MM.1S (cell line): Measurements from ENCODE around the gene GCG.

Source experiments
- DNase-seq: peaks from one replicate; pipeline ENCODE4 v3.0.0-alpha.2; 2015
- H2AFZ ChIP-seq: fragments of 300-600 bp; sonication (generic); 2 replicates; pipeline ENCODE4 v1.6.0; 2016; ENCODE audit warnings: antibody characterized with exemption, low read length
- H3F3A ChIP-seq: fragments of 300-600 bp; sonication (generic); 2 replicates; pipeline ENCODE4 v1.6.1; 2016; ENCODE audit warnings: mild to moderate bottlenecking, antibody characterized with exemption, low read length, moderate library complexity, mixed read lengths; ENCODE audit not compliant: insufficient read depth
- H3K27ac ChIP-seq: fragments of 300-600 bp; sonication (generic); 2 replicates; pipeline ENCODE4 v1.5.1; 2016; ENCODE audit warnings: mild to moderate bottlenecking, low read length
- H3K27me3 ChIP-seq: fragments of 300-600 bp; sonication (generic); replicated peaks from 2 replicates; pipeline ENCODE4 v1.6.0; 2016; ENCODE audit warnings: low read length; ENCODE audit not compliant: insufficient read depth
- H3K36me3 ChIP-seq: fragments of 300-600 bp; sonication (generic); replicated peaks from 2 replicates; pipeline ENCODE4 v1.6.1; 2016; ENCODE audit warnings: mild to moderate bottlenecking, low read length, mixed read lengths; ENCODE audit not compliant: insufficient read depth
- H3K4me1 ChIP-seq: fragments of 300-600 bp; sonication (generic); 2 replicates; pipeline ENCODE4 v1.6.1; 2016; ENCODE audit warnings: low read length, mixed read lengths
- H3K4me2 ChIP-seq: fragments of 300-600 bp; sonication (generic); 2 replicates; pipeline ENCODE4 v1.6.0; 2016; ENCODE audit warnings: low read depth, low read length
- H3K4me3 ChIP-seq: fragments of 300-600 bp; sonication (generic); 2 replicates; pipeline ENCODE4 v1.5.1; 2016; ENCODE audit warnings: low read length, mixed read lengths
- H3K79me2 ChIP-seq: fragments of 300-600 bp; sonication (generic); 2 replicates; pipeline ENCODE4 v1.6.1; 2016; ENCODE audit warnings: mixed run types, low read length, mixed read lengths
- H3K9ac ChIP-seq: fragments of 300-600 bp; sonication (generic); 2 replicates; pipeline ENCODE4 v1.6.1; 2016; ENCODE audit warnings: low read length, mixed read lengths
- H3K9me2 ChIP-seq: fragments of 300-600 bp; sonication (generic); replicated peaks from 2 replicates; pipeline ENCODE4 v1.6.1; 2016; ENCODE audit warnings: mild to moderate bottlenecking, low read length, mixed read lengths; ENCODE audit not compliant: insufficient read depth
- H3K9me3 ChIP-seq: fragments of 300-600 bp; sonication (generic); replicated peaks from 2 replicates; pipeline ENCODE4 v1.6.1; 2016; ENCODE audit warnings: mild to moderate bottlenecking, low read length, mixed read lengths; ENCODE audit not compliant: insufficient read depth
- H4K20me1 ChIP-seq: fragments of 300-600 bp; sonication (generic); 2 replicates; pipeline ENCODE4 v1.6.1; 2016; ENCODE audit warnings: mild to moderate bottlenecking, low read length, moderate library complexity, mixed read lengths; ENCODE audit not compliant: insufficient read depth
- CTCF ChIP-seq: fragments of 300-600 bp; sonication (generic); IDR thresholded peaks from 2 replicates; pipeline ENCODE4 v1.5.1; 2016; ENCODE audit warnings: antibody characterized with exemption, low read length, mixed read lengths
- EZH2 ChIP-seq: fragments of 300-600 bp; sonication (generic); optimal IDR thresholded peaks from 2 replicates; pipeline ENCODE3; 2017; ENCODE audit warnings: low read depth, mild to moderate bottlenecking, antibody characterized with exemption, low read length, mixed read lengths
- EZH2phosphoT487 ChIP-seq: fragments of 300-600 bp; sonication (generic); IDR thresholded peaks from 2 replicates; pipeline ENCODE4 v1.6.1; 2018; ENCODE audit warnings: antibody characterized with exemption, low read length

Gene GCG

DNA sequence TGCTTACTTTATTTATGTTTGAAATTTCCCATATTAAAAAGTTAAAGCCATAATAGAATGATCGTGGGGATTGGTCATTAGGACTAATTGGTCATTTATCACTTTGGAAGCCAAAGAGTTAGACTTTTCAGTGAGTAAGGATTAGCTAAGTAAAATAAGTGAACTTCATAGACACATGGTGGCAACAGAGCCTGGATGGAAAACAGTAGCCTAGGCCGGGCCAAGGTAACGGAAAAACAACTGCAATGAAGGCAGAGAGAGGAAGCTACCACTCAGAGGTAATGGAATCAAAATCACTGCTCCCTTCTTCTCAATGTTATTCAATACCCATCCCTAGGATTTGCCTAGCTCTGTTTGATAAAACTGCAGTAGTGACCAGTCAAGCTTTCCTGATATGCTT lies 4.1 kb upstream of the GCG start:
- Histone ChIP-seq H3K27ac (no peak overlapping the region), H2AFZ (no peak overlapping the region), H3K4me2 (no peak overlapping the region), H4K20me1 (no peaks in the 10 kb centered on the region), H3K4me1 (no peaks in the 10 kb centered on the region), H3K79me2 (no peaks in the 10 kb centered on the region), H3K9me2 (no peaks in the 10 kb centered on the region), H3K9me3 (no peaks in the 10 kb centered on the region), H3F3A (no peaks in the 10 kb centered on the region), H3K4me3 (no peak overlapping the region), H3K9ac (no peak overlapping the region), H3K36me3 (no peaks in the 10 kb centered on the region), H3K27me3 (no peaks in the 10 kb centered on the region)
- no peak for DNase-seq
- no peak for TF ChIP-seq CTCF
- TF ChIP-seq EZH2phosphoT487: no peak
- TF ChIP-seq EZH2: no peak

- H3K4me1 ChIP-seq: no peaks in the 10 kb centered on the region
- DNase-seq: no peak
- no peak overlapping the region for H3K9ac ChIP-seq
- no peaks in the 10 kb centered on the region for H3K36me3 ChIP-seq
- TF ChIP-seq CTCF (peak; percentile 20; the same call in 1 of the 2 replicates), EZH2phosphoT487 (no peak)
- H3F3A ChIP-seq: no peaks in the 10 kb centered on the region
- H4K20me1 ChIP-seq: no peaks in the 10 kb centered on the region
- H3K79me2 ChIP-seq: no peaks in the 10 kb centered on the region
- H3K27me3 ChIP-seq: no peaks in the 10 kb centered on the region
- no peak overlapping the region for H3K4me3 ChIP-seq
- H3K4me2 ChIP-seq: no peak overlapping the region
- H2AFZ ChIP-seq: no peak overlapping the region
- H3K9me3 ChIP-seq: no peaks in the 10 kb centered on the region
- no peak overlapping the region for H3K27ac ChIP-seq
- no peaks in the 10 kb centered on the region for H3K9me2 ChIP-seq
Observed at GRCh38 chr2:162155093-162155492, 3.0 kb upstream of the GCG start.

DNA sequence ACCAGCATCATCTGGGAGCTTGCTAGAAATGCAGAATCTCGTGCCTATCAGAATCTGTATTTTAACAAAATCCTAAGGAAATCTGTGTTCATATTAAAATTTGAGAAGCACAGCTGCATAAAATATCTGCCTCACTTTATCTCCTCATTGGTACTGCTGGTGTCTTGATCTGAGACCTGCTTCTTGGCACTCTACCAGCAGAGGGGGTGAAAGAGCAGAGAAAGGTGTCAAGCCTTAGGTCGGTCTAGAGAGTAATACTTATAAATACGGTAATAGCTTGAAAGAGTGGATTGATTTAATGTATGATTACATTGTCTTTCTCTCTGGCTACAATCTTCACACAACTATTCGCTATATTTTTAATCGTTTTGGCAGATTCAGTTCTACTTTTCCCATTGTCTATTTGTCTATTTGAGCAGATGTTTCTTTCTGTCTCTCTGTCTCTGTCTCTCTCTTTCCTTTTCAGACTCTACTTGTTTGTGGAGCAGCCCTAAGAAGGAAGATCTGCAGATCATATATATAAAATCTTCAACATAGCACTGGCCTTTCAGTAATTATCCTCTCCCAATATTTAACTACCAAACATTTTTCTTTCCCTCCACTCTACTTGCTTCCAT lies 1.7 kb upstream of the GCG start:
- Histone ChIP-seq H2AFZ (no peak overlapping the region; the same call in 1 of the 2 replicates), H3K79me2 (no peaks in the 10 kb centered on the region), H3K27me3 (no peaks in the 10 kb centered on the region), H3K36me3 (no peaks in the 10 kb centered on the region), H3F3A (no peaks in the 10 kb centered on the region), H3K9me3 (no peaks in the 10 kb centered on the region), H4K20me1 (no peaks in the 10 kb centered on the region), H3K4me3 (no peak overlapping the region), H3K4me1 (no peaks in the 10 kb centered on the region), H3K9ac (no peak overlapping the region), H3K4me2 (no peak overlapping the region), H3K9me2 (no peaks in the 10 kb centered on the region), H3K27ac (no peak overlapping the region)
- DNase-seq: peak; percentile 65
- TF ChIP-seq EZH2phosphoT487: no peak
- no peak for TF ChIP-seq EZH2
- peak; percentile 90 for TF ChIP-seq CTCF
